CD1c-positive myeloid dendritic cell (primary cell): ENCODE measurements around the gene SLC18A2.

Source experiments
- DNase-seq: peaks from one replicate; pipeline ENCODE4 v3.0.0-alpha.2; 2016; ENCODE audit errors: extremely low spot score

The SLC18A2 gene

DNA sequence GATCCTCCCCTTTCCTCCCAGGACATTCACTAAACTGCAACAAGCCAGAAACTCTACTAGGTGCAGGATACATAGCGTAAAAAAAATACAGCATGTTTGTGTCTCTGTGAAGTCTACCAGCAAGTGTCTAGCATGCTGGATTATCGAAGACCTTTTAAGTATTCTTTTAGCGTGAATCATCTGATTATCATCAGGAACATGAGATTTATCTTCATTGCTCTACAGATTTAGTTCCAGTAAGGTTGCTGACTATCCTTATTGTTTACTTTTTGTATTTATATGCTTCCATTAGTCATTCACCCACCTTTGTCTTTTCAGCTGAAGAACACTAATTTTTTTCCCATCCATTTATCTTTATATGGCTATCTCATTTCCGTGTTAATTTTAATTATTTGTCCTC lies 71.5 kb downstream of the SLC18A2 start:
- no peak for DNase-seq

DNA sequence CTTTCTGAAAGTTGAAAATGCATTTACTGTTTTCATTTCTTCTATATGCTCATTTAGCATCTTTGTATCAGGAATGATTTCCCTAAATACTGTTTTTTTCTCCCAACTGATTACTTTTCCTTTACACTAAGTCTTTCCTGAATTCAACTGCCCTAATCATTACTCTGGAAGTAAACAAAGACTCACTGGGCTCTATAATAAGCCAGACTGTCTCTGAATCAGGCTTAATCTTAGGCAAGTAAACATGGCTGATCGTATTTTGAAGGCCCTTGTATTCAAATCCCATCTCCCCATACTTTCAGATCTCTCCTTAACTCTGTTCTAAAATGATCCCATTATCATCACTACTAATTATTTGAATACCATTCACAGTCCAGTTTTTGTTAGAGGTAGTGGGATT lies 72.7 kb downstream of the SLC18A2 start:
- no peak for DNase-seq

DNA sequence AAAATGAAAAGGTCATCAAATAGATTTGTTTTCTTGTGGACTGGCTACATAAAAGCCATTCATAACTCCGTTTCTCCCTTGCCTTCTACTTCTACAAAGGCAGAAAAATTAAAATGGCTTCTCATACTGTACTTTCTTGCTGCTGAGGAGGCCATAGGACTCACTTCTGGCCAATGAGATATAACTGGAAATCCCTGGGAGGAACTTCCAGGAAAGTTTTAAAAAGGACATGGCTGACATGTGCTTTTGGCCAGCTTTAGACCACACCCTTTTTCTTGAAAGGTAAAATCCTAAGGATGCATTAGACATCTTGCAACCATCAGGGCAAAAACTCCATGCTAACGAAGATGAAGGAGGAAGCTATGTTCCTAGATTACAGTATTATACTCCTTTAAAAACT lies 75.8 kb downstream of the SLC18A2 start:
- no peak for DNase-seq

GRCh38 chr10:117318909-117319308 lies 78.0 kb downstream of the SLC18A2 start:
- DNase-seq: no peak

- peak; percentile 43 for DNase-seq
These were observed 79.2 kb downstream of the SLC18A2 start for GRCh38 chr10:117320050-117320665.

DNA sequence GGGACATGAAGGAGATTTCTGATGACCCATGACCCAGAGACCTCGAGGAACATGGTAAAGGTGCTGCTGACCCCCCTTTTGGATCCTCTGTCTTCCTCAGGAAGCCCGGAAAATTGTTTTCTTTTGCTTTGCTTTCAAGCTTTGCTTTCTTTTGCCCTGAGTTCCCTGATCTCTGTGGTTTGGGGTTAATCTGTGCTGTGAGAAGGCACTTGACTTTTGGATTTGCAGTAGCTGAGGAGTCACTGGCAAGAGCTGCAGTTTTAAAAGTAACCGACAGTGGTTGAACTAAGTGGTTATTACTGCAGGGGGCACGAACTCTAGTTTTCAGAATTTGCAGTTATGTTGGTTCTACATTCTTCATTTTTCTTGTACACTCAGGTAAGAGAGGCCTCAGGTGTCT lies 81.3 kb downstream of the SLC18A2 start:
- DNase-seq: no peak

GRCh38 chr10:117324367-117324766 lies 83.5 kb downstream of the SLC18A2 start:
- DNase-seq: no peak

- DNase-seq: no peak
These were observed 86.3 kb downstream of the SLC18A2 start for GRCh38 chr10:117327262-117327661.
